Measurements from ENCODE around the gene SPG11.

GRCh38 chr15:44545913-44546802 is 117.3 kb downstream of the SPG11 start:
- TF ChIP-seq POLR2A (IDR thresholded peaks at IDR 0.05) (no peak), CTCF (IDR thresholded peaks at IDR 0.05) (no peak)

Data from suprapubic skin (tissue), 3 donors.